Esophagus squamous epithelium (tissue), 5 donors: Measurements from ENCODE around the gene HES5. TPM values are rescaled to one million over a fixed set of nuclear protein-coding genes. Genes with fewer than 3 reads are reported as not detected.
A peak's percentile ranks its signal among the peaks of the same experiment; 100 is the strongest.
"Not testable (repeated sequence)": the region's sequence is repeated elsewhere in the genome, so short reads cannot be mapped to it uniquely, and the experiment has no call there.

Experiments used
- DNase-seq: peaks from one replicate; lab custom pipeline; 2025; lab: John Stamatoyannopoulos, UW
- H3K27ac ChIP-seq, 4 donors: fragments of 200-600 bp; sonication (generic); one replicate each; pipeline ENCODE4 v1.5.1; 2016 to 2019; ENCODE audit warnings: mild to moderate bottlenecking in 1 of 4
- H3K27me3 ChIP-seq, 4 donors: fragments of 200-600 bp; sonication (generic); 1 replicate in 3 of 4; 2 replicates in 1 of 4; pipeline versions ENCODE4 v1.5.1 to v1.6.0; 2017 to 2021; ENCODE audit warnings: antibody characterized with exemption in 1 of 4
- H3K36me3 ChIP-seq, 3 donors: fragments of 200-600 bp; sonication (generic); one replicate each; pipeline ENCODE4 v1.5.1; 2016 to 2019
- H3K4me1 ChIP-seq, 3 donors: fragments of 200-600 bp; sonication (generic); one replicate each; pipeline ENCODE4 v1.5.1; 2017 to 2019
- H3K4me3 ChIP-seq, 4 donors: fragments of 200-600 bp; sonication (generic); 1 replicate in 3 of 4; 2 replicates in 1 of 4; pipeline ENCODE4 v1.5.1; 2016 to 2019; ENCODE audit warnings: mild to moderate bottlenecking in 2 of 4, moderate library complexity in 1 of 4
- H3K9me3 ChIP-seq, 3 donors: fragments of 200-600 bp; sonication (generic); one replicate each; pipeline ENCODE4 v1.5.1; 2016 to 2019
- CTCF ChIP-seq, 6 experiments: fragments of 450-650 bp in 4 of 6; fragments of 200-600 bp in 2 of 6; sonication (generic) in 2 of 6; IDR thresholded peaks; one replicate each; pipeline ENCODE4 v1.5.1; 2016 to 2019; ENCODE audit warnings: antibody characterized with exemption in 6 of 6, mild to moderate bottlenecking in 4 of 6, moderate library complexity in 4 of 6
- POLR2A ChIP-seq, 4 donors: fragments of 450-650 bp; IDR thresholded peaks; one replicate each; pipeline ENCODE4 v1.6.1; 2017; ENCODE audit warnings: antibody characterized with exemption in 4 of 4, mild to moderate bottlenecking in 4 of 4, moderate library complexity in 3 of 4
- WGBS, 2 donors: methylation state at CpG; one replicate each; pipeline ENCODE4 v1.1.5; 2018; 5-methylcytosine and 5-hydroxymethylcytosine counted together
- intact Hi-C: fragments of 100-400 bp; cut with DNase I; formaldehyde crosslinking; loops from one replicate; pipeline ENCODE4 v1.15.0; 2022
- total RNA-seq, 4 donors: library from RNA; depleted of rRNA; stranded (reverse); fragments of >200 nt; gene quantifications; one replicate each; pipeline ENCODE4 v1.1.0, GENCODE V29; 2016
- donor health status: DM: yes; HTN: yes; CAD: no.

Gene HES5
- total RNA-seq, 4 donors from 2014 or later = 0.35 to 0.76 (median 0.70) TPM; not detected in 1

GRCh38 chr1:2552189-2552588 is 22.1 kb upstream of the HES5 start:
- Histone ChIP-seq H3K27me3 (no peaks in the 10 kb centered on the region), H3K9me3 (no peaks in the 10 kb centered on the region), H3K27ac (no peak overlapping the region), H3K4me3 (no peak overlapping the region), H3K4me1 (peaks cover 37 to 66% (median 43%) of the 10 kb centered on the region in 3 donors), H3K36me3 (no peaks in the 10 kb centered on the region)
- no peak for DNase-seq
- TF ChIP-seq CTCF (IDR thresholded peaks at IDR 0.05) = no peak
- no peak for TF ChIP-seq POLR2A (IDR thresholded peaks at IDR 0.05)
- WGBS, 2 donors = 64 to 81% methylated on average over 16 to 19 of the region's 26 CpGs
- intact Hi-C loops = no loop called here

- H3K9me3 ChIP-seq, H3K36me3 ChIP-seq, H3K27me3 ChIP-seq, H3K27ac ChIP-seq, intact Hi-C loops, DNase-seq, H3K4me3 ChIP-seq: not testable (repeated sequence)
- peaks cover 38 to 66% (median 45%) of the 10 kb centered on the region in 3 donors for H3K4me1 ChIP-seq
- WGBS, 2 donors = 88% methylated on average over 5 of the region's 9 CpGs; no CpG with 5 or more reads in 1 of the 2 donors
These were observed 21.5 kb upstream of the HES5 start for GRCh38 chr1:2551544-2551943.

GRCh38 chr1:2550309-2550861 is 20.3 kb upstream of the HES5 start:
- WGBS, 2 donors = 48 to 67% methylated on average over 3 to 4 of the region's 12 CpGs
- H3K36me3 ChIP-seq, H3K9me3 ChIP-seq, H3K27me3 ChIP-seq, DNase-seq, intact Hi-C loops: not testable (repeated sequence)
- Histone ChIP-seq H3K27ac (peak overlapping the region in 2 of 4 donors; percentile 44 to 65), H3K4me3 (peak overlapping the region in 1 of 4 donors; percentile 18), H3K4me1 (peaks cover 44 to 69% (median 48%) of the 10 kb centered on the region in 3 donors)

- H3K36me3 ChIP-seq, H3K9me3 ChIP-seq, DNase-seq, H3K27me3 ChIP-seq: not testable (repeated sequence)
- Histone ChIP-seq H3K4me1 (peaks cover 45 to 69% (median 48%) of the 10 kb centered on the region in 3 donors), H3K27ac (peak overlapping the region; percentile 89 to 98 (median 97)), H3K4me3 (peak overlapping the region in 3 of 4 donors; percentile 54 to 78 (median 60))
- intact Hi-C loops = loop anchor here (5.0 to 10.0 kb wide), 2 partner anchors 137 to 355 kb away; partner anchors contain the start of genes FAAP20 and PEX10
- 70 to 87% methylated on average over 3 to 12 of the region's 28 CpGs for WGBS, 2 donors
These were observed 19.4 kb upstream of the HES5 start for GRCh38 chr1:2549367-2550029.

- Histone ChIP-seq H3K27me3 (no peaks in the 10 kb centered on the region), H3K36me3 (no peaks in the 10 kb centered on the region), H3K9me3 (no peaks in the 10 kb centered on the region), H3K4me3 (peak overlapping the region; percentile 36 to 78 (median 57)), H3K4me1 (peaks cover 54 to 75% (median 54%) of the 10 kb centered on the region in 3 donors), H3K27ac (peak overlapping the region; percentile 89 to 98 (median 97))
- WGBS, 2 donors = 0% methylated on average over 3 to 4 of the region's 17 CpGs
- DNase-seq = no peak
- intact Hi-C loops = loop anchor here (5.0 to 10.0 kb wide), 2 partner anchors 136 to 353 kb away; partner anchors contain the start of genes FAAP20 and PEX10
- TF ChIP-seq CTCF (IDR thresholded peaks at IDR 0.05) (peak; percentile 96 to 98 (median 96)), POLR2A (IDR thresholded peaks at IDR 0.05) (no peak)
These were observed 18.1 kb upstream of the HES5 start for GRCh38 chr1:2548068-2548589.

GRCh38 chr1:2547210-2548067 is 17.4 kb upstream of the HES5 start:
- no peak for DNase-seq
- TF ChIP-seq POLR2A (IDR thresholded peaks at IDR 0.05) = no peak
- TF ChIP-seq CTCF (IDR thresholded peaks at IDR 0.05) = no peak
- no peaks in the 10 kb centered on the region for H3K9me3 ChIP-seq
- intact Hi-C loops = loop anchor here (5.0 to 10.0 kb wide), 2 partner anchors 135 to 353 kb away; partner anchors contain the start of genes FAAP20 and PEX10
- peaks cover 0 to 3% (median 0%) of the 10 kb centered on the region in 4 donors for H3K27me3 ChIP-seq
- 6 to 20% methylated on average over 3 of the region's 27 CpGs for WGBS, 2 donors
- peak overlapping the region; percentile 36 to 78 (median 57) for H3K4me3 ChIP-seq
- peak overlapping the region; percentile 89 to 98 (median 97) for H3K27ac ChIP-seq
- H3K4me1 ChIP-seq = peaks cover 54 to 79% (median 54%) of the 10 kb centered on the region in 3 donors
- no peaks in the 10 kb centered on the region for H3K36me3 ChIP-seq
